Vagina (tissue), 2 donors: ENCODE data around the gene SLC17A5. TPM values are rescaled to one million over a fixed set of nuclear protein-coding genes. Genes with fewer than 3 reads are reported as not detected.

Source experiments
- DNase-seq, 2 donors: peaks; one replicate each; pipeline ENCODE4 v3.0.0-alpha.2; 2017; ENCODE audit errors: extremely low spot score in 2 of 2
- H3K27ac ChIP-seq: fragments of 200-600 bp; sonication (generic); one replicate; pipeline ENCODE4 v1.5.1; 2019
- H3K27me3 ChIP-seq: fragments of 200-600 bp; sonication (generic); one replicate; pipeline ENCODE4 v1.5.1; 2019
- H3K36me3 ChIP-seq, 2 donors: fragments of 200-600 bp; sonication (generic); one replicate each; pipeline ENCODE4 v1.5.1; 2017 to 2019
- H3K4me1 ChIP-seq: fragments of 200-600 bp; sonication (generic); one replicate; pipeline ENCODE4 v1.5.1; 2019
- H3K4me3 ChIP-seq, 2 donors: fragments of 200-600 bp; sonication (generic); 1 replicate in 1 of 2; 2 replicates in 1 of 2; pipeline ENCODE4 v1.5.1; 2016 to 2019
- H3K9me3 ChIP-seq: fragments of 200-600 bp; sonication (generic); one replicate; pipeline ENCODE4 v1.5.1; 2019
- CTCF ChIP-seq, 3 experiments: fragments of 450-650 bp in 2 of 3; fragments of 200-600 bp in 1 of 3; sonication (generic) in 1 of 3; IDR thresholded peaks; one replicate each; pipeline ENCODE4 v1.5.1; 2017 to 2019; ENCODE audit warnings: antibody characterized with exemption in 3 of 3, mild to moderate bottlenecking in 2 of 3, moderate library complexity in 2 of 3
- POLR2A ChIP-seq, 2 donors: fragments of 450-650 bp; IDR thresholded peaks; one replicate each; pipeline ENCODE4 v1.6.1; 2017; ENCODE audit warnings: antibody characterized with exemption in 2 of 2, mild to moderate bottlenecking in 2 of 2, moderate library complexity in 2 of 2
- POLR2AphosphoS5 ChIP-seq, 2 donors: sonication (generic); formaldehyde crosslinking; IDR thresholded peaks; one replicate each; pipeline ENCODE4 v1.9.0; 2017; ENCODE audit warnings: antibody characterized with exemption in 2 of 2, mild to moderate bottlenecking in 2 of 2, low read depth in 1 of 2; ENCODE audit not compliant: insufficient read depth in 1 of 2
- intact Hi-C: fragments of 100-400 bp; cut with DNase I; formaldehyde crosslinking; loops from one replicate; pipeline ENCODE4 v1.15.1; 2023
- total RNA-seq: library from RNA; depleted of rRNA; stranded (reverse); fragments of >200 nt; gene quantifications from one replicate; pipeline ENCODE4 v1.2.3, GENCODE V29; 2016

Gene SLC17A5
- total RNA-seq, 1 donor from 2014 or later: 10.1 TPM

GRCh38 chr6:73696966-73697655 lies 43.3 kb upstream of the SLC17A5 start:
- DNase-seq: no peak
- H3K9me3 ChIP-seq: no peaks in the 10 kb centered on the region
- no peaks in the 10 kb centered on the region for H3K27me3 ChIP-seq
- peak overlapping the region; percentile 87 for H3K27ac ChIP-seq
- H3K36me3 ChIP-seq: no peaks in the 10 kb centered on the region
- intact Hi-C loops: no loop called here
- peaks cover 26% of the 10 kb centered on the region for H3K4me1 ChIP-seq
- H3K4me3 ChIP-seq: peak overlapping the region; percentile 61 to 65
- TF ChIP-seq CTCF (IDR thresholded peaks at IDR 0.05): no peak

GRCh38 chr6:73695619-73696421 lies 42.0 kb upstream of the SLC17A5 start, which contains the start of gene CD109:
Gene CD109 (plus strand): TSS chr6:73696203. CDS start chr6:73696216, 13 bp downstream.
- no peak for DNase-seq
- Histone ChIP-seq H3K4me3 (peak within 1 kb of the TSS; percentile 61 to 65), H3K27me3 (no peaks in the 10 kb centered on the region), H3K36me3 (no peaks in the 10 kb centered on the region), H3K27ac (peak within 1 kb of the TSS; percentile 87), H3K9me3 (no peaks in the 10 kb centered on the region), H3K4me1 (peaks cover 23% of the 10 kb centered on the region)
- TF ChIP-seq POLR2A (IDR thresholded peaks at IDR 0.05): no peak
- peak in 1 of 2 donors; percentile 64 for TF ChIP-seq POLR2AphosphoS5 (IDR thresholded peaks at IDR 0.05; ENCODE audit: insufficient read depth in 1 of 2, low read depth in 1 of 2)
- intact Hi-C loops: no loop called here

GRCh38 chr6:73694711-73695411 lies 41.1 kb upstream of the SLC17A5 start:
- peak overlapping the region; percentile 87 for H3K27ac ChIP-seq
- TF ChIP-seq POLR2AphosphoS5 (IDR thresholded peaks at IDR 0.05; ENCODE audit: insufficient read depth in 1 of 2, low read depth in 1 of 2) (no peak), CTCF (IDR thresholded peaks at IDR 0.05) (no peak), POLR2A (IDR thresholded peaks at IDR 0.05) (no peak)
- intact Hi-C loops: loop anchor here (5.0 kb wide), 1 partner anchor 547 kb away; no protein-coding TSS in a partner anchor
- peak overlapping the region; percentile 61 to 65 for H3K4me3 ChIP-seq
- no peaks in the 10 kb centered on the region for H3K9me3 ChIP-seq
- DNase-seq: no peak
- H3K36me3 ChIP-seq: no peaks in the 10 kb centered on the region
- peaks cover 23% of the 10 kb centered on the region for H3K4me1 ChIP-seq
- no peaks in the 10 kb centered on the region for H3K27me3 ChIP-seq

- Histone ChIP-seq H3K27ac (no peak overlapping the region), H3K36me3 (no peaks in the 10 kb centered on the region), H3K27me3 (no peaks in the 10 kb centered on the region), H3K4me1 (peaks cover 12% of the 10 kb centered on the region), H3K4me3 (no peak overlapping the region), H3K9me3 (no peaks in the 10 kb centered on the region)
- TF ChIP-seq POLR2A (IDR thresholded peaks at IDR 0.05): no peak
- no peak for TF ChIP-seq POLR2AphosphoS5 (IDR thresholded peaks at IDR 0.05; ENCODE audit: insufficient read depth in 1 of 2, low read depth in 1 of 2)
- TF ChIP-seq CTCF (IDR thresholded peaks at IDR 0.05): no peak
- DNase-seq: no peak
- intact Hi-C loops: loop anchor here (5.0 kb wide), 1 partner anchor 551 kb away; no protein-coding TSS in a partner anchor
Measured at GRCh38 chr6:73691512-73691911, 37.7 kb upstream of the SLC17A5 start.

GRCh38 chr6:73690056-73690455 lies 36.3 kb upstream of the SLC17A5 start:
- Histone ChIP-seq H3K27ac (no peak overlapping the region), H3K36me3 (no peaks in the 10 kb centered on the region), H3K4me1 (peaks cover 9% of the 10 kb centered on the region), H3K9me3 (no peaks in the 10 kb centered on the region), H3K27me3 (no peaks in the 10 kb centered on the region), H3K4me3 (no peak overlapping the region)
- no peak for DNase-seq
- intact Hi-C loops: loop anchor here (5.0 kb wide), 1 partner anchor 552 kb away; no protein-coding TSS in a partner anchor
- TF ChIP-seq CTCF (IDR thresholded peaks at IDR 0.05): no peak
- TF ChIP-seq POLR2AphosphoS5 (IDR thresholded peaks at IDR 0.05; ENCODE audit: insufficient read depth in 1 of 2, low read depth in 1 of 2): no peak
- TF ChIP-seq POLR2A (IDR thresholded peaks at IDR 0.05): no peak
